C4-2B (cell line): ENCODE results near the gene HMG20B.

ENCODE experiments used
- H3K27ac ChIP-seq: fragments of 450-650 bp; 2 replicates; pipeline ENCODE4 v1.5.1; 2017
- ZFX ChIP-seq: fragments of 450-650 bp; IDR thresholded peaks from 2 replicates; pipeline ENCODE4 v1.6.1; 2017
- TF ChIP-seq, protein P1 (sequence below): fragments of 450-650 bp; conservative IDR thresholded peaks from 2 replicates; pipeline ENCODE4 v1.5.1; 2017; ENCODE audit warnings: mild to moderate bottlenecking

Gene HMG20B

DNA sequence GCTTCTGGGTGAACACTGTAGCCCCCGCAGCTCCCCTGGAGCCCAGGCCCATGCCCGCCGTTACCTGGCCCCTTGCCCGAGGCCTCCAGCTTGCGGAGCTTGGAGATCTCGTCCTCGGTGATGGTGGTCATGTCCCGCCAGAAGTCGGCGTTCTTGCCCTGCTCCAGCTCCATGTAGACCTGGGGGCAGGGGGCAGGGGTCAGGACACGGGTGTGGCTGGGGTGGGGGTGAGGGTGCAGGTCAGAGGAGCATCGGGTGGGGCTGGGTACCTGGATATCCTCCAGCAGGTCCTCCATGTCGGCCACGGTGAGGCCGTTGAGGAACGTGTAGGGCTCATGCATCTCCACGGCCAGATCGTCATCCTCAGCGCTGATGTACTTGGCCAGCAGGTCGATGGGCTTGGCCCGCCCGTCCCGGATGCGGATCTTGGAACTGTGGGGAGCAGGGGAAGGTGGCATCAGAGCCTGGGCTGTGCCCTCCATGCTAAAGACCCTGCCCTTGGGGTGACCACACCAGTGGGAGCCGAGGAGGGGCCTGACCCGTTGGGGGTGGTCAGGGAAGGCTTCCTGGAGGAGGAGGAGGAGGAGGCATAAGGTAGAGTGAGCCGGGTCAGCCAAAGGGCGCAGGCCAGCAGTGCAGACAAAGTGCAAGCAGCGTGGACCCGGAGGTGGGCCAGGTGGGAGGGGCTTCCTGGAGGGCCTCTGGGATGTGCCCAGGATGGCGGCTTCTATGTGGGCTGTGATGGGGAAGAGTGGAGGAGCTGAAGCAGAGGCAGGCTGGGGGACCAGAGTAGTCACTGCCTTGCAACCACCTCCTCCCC is 46.3 kb downstream of the HMG20B start:
- no peak overlapping the region for H3K27ac ChIP-seq
- TF ChIP-seq ZFX, result no peak
- TF ChIP-seq, protein P1, sequence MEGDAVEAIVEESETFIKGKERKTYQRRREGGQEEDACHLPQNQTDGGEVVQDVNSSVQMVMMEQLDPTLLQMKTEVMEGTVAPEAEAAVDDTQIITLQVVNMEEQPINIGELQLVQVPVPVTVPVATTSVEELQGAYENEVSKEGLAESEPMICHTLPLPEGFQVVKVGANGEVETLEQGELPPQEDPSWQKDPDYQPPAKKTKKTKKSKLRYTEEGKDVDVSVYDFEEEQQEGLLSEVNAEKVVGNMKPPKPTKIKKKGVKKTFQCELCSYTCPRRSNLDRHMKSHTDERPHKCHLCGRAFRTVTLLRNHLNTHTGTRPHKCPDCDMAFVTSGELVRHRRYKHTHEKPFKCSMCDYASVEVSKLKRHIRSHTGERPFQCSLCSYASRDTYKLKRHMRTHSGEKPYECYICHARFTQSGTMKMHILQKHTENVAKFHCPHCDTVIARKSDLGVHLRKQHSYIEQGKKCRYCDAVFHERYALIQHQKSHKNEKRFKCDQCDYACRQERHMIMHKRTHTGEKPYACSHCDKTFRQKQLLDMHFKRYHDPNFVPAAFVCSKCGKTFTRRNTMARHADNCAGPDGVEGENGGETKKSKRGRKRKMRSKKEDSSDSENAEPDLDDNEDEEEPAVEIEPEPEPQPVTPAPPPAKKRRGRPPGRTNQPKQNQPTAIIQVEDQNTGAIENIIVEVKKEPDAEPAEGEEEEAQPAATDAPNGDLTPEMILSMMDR, result no peak; the same call in 1 of the 2 replicates

- no peak overlapping the region for H3K27ac ChIP-seq
- TF ChIP-seq, protein P1, result no peak
- no peak for TF ChIP-seq ZFX
Observed at GRCh38 chr19:3619631-3620012, 46.9 kb downstream of the HMG20B start.

DNA sequence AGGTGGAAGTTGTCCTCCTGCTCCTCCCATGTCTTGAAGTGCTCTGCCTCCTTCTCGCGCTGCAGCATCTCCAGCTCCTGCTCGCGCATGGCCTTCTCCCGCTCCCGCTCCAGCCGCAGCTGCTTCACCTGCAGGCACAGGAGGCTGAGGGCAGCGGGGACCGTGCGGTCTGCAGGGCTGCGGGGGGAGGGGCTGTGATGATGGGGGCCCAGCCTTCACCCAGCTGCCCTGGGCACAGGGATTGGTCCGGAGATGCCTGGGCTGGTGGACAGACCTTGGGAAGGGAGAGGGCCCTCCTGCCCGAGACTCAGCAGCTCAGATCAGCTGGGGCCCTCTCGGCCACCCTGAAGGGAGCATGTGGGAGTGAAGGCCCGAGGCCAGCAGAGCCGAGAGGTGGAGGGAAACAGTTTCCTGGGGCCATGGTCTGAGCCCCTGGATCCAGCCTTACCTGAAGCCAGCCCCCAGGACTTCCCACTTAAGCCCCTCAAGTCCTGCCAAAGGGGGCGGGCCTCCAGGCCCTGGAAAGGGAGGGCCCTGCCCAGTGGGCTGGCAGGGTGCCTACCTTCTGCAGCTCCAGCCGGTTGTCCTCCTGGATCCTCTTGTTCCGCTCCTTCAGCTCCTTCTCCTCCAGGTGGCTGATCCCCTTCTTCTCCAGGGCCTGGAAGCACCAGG is 47.5 kb downstream of the HMG20B start:
- TF ChIP-seq ZFX, result no peak
- TF ChIP-seq, protein P1, result no peak
- no peak overlapping the region for H3K27ac ChIP-seq

DNA sequence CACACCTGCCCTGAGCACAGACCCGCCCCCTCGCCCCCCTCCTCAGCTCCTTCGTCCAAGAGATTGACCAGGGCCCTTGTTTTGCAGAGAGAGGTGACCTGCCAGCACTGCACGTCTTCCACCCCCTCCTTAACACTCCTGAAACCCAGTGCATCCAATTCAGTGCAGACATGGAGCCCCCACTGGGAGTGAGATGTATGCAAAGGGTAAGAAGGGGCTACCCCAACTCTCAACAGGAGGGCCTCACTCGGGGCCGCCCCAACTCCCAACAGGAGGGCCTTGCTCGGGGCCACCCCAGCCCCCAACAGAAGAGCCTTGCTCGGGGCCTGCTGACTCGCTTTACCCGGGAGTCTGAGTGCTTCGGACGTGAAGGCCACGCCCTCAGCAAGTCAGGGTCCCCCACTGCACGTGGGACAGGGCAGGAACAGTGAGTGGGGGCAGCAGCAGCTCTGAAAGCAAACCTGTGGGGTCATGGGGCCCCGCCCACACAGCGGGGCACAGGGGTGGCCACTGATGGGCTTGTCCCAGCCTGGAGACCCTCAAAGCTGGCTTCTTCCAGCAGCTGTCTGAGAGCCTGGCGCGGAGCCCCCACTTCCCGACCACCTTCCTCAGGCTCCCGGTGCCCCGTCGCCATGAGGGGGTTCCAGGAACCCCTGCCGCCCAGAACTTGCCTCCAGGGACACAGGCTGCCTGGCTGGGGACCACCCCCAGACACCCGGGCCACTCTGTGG is 48.2 kb downstream of the HMG20B start:
- H3K27ac ChIP-seq, result no peak overlapping the region
- TF ChIP-seq, protein P1, result no peak
- no peak for TF ChIP-seq ZFX

GRCh38 chr19:3621689-3622088 is 48.9 kb downstream of the HMG20B start:
- H3K27ac ChIP-seq, result no peak overlapping the region
- TF ChIP-seq, protein P1, result no peak
- no peak for TF ChIP-seq ZFX

GRCh38 chr19:3622224-3622623 is 49.5 kb downstream of the HMG20B start:
- H3K27ac ChIP-seq, result no peak overlapping the region
- TF ChIP-seq, protein P1, result no peak
- TF ChIP-seq ZFX, result no peak

GRCh38 chr19:3623716-3624115 is 51.0 kb downstream of the HMG20B start:
- H3K27ac ChIP-seq, result no peak overlapping the region
- TF ChIP-seq, protein P1, result no peak
- no peak for TF ChIP-seq ZFX
